Neural cell (in vitro differentiated cells): Measurements from ENCODE around the gene STRBP.

ENCODE experiments used
- EP300 ChIP-seq: fragments of 450-650 bp; conservative IDR thresholded peaks from 2 replicates; pipeline ENCODE4 v1.6.1; 2014; ENCODE audit warnings: antibody characterized with exemption, mild to moderate bottlenecking, moderate library complexity; ENCODE audit not compliant: poor library complexity, severe bottlenecking
- EZH2 ChIP-seq: fragments of 200-600, 300-800 bp; shearing (Covaris generic), sonication (generic); IDR thresholded peaks from 2 replicates; pipeline ENCODE4 v1.6.1; 2014; ENCODE audit warnings: antibody characterized with exemption, low read length, borderline replicate concordance, mild to moderate bottlenecking; ENCODE audit not compliant: insufficient read depth, poor library complexity, severe bottlenecking
- POLR2AphosphoS5 ChIP-seq: IDR thresholded peaks from 2 replicates; pipeline ENCODE4 v1.6.1; 2012
- SMC3 ChIP-seq: fragments of 450-650 bp; conservative IDR thresholded peaks from 2 replicates; pipeline ENCODE4 v1.6.1; 2014; ENCODE audit warnings: antibody characterized with exemption, mild to moderate bottlenecking, moderate library complexity; ENCODE audit not compliant: poor library complexity
- TF ChIP-seq, protein P1 (sequence below): fragments of 450-650 bp; IDR thresholded peaks from 2 replicates; pipeline ENCODE4 v1.5.1; 2014; ENCODE audit warnings: antibody characterized with exemption, mild to moderate bottlenecking, moderate library complexity; ENCODE audit not compliant: poor library complexity, severe bottlenecking

DNA sequence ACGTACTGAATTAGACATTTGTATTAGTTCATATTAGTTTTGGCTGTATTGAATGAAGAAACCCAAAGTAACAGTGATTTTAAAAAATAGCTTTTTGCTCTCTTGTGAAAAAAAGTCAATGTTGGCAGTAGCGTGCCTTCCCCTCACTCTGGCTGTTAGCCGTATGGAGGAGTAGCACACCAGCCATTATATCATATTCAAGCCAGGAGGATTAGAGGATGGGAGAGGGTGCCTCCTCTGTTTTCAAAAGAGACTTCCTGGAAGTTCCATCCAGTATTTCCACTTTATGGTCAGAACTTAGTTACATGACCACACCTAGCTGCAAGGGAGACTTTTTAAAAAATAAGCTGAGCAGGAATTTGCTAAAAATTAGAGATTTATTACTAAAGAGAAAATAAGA lies 193.8 kb downstream of the STRBP start:
- TF ChIP-seq, protein P1, sequence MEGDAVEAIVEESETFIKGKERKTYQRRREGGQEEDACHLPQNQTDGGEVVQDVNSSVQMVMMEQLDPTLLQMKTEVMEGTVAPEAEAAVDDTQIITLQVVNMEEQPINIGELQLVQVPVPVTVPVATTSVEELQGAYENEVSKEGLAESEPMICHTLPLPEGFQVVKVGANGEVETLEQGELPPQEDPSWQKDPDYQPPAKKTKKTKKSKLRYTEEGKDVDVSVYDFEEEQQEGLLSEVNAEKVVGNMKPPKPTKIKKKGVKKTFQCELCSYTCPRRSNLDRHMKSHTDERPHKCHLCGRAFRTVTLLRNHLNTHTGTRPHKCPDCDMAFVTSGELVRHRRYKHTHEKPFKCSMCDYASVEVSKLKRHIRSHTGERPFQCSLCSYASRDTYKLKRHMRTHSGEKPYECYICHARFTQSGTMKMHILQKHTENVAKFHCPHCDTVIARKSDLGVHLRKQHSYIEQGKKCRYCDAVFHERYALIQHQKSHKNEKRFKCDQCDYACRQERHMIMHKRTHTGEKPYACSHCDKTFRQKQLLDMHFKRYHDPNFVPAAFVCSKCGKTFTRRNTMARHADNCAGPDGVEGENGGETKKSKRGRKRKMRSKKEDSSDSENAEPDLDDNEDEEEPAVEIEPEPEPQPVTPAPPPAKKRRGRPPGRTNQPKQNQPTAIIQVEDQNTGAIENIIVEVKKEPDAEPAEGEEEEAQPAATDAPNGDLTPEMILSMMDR: no peak
- TF ChIP-seq EZH2 (no peak), EP300 (no peak), SMC3 (no peak), POLR2AphosphoS5 (no peak)
